GM23338 (cell line): ENCODE results near the gene SAPCD1. TPM values are rescaled to one million over a fixed set of nuclear protein-coding genes. Genes with fewer than 3 reads are reported as not detected.

Source experiments
- ATAC-seq: fragments of 200-7000 bp; cut with Tn5 transposase; 3 replicates; pipeline ENCODE4 v1.9.1; 2020
- DNase-seq: peaks from one replicate; pipeline ENCODE4 v3.0.0-alpha.2; 2015; ENCODE audit warnings: low spot score
- H2AFZ ChIP-seq: fragments of 200-600 bp; sonication (generic); 2 replicates; pipeline ENCODE4 v1.8.0; 2016; ENCODE audit warnings: antibody characterized with exemption, mild to moderate bottlenecking, moderate library complexity
- H3F3A ChIP-seq: fragments of 200-600 bp; sonication (generic); replicated peaks from 2 replicates; pipeline ENCODE4 v1.8.0; 2017; ENCODE audit warnings: antibody characterized with exemption, mixed run types, low read depth
- H3K27ac ChIP-seq: fragments of 200-600 bp; sonication (generic); 2 replicates; pipeline ENCODE4 v1.6.1; 2016; ENCODE audit warnings: low read depth
- H3K27me3 ChIP-seq: fragments of 200-600 bp; sonication (generic); 2 replicates; pipeline ENCODE4 v1.8.0; 2016; ENCODE audit warnings: mild to moderate bottlenecking, mixed run types, moderate library complexity; ENCODE audit not compliant: insufficient read depth
- H3K36me3 ChIP-seq: fragments of 200-600 bp; sonication (generic); 2 replicates; pipeline ENCODE4 v1.8.0; 2016; ENCODE audit warnings: mild to moderate bottlenecking; ENCODE audit not compliant: insufficient read depth
- H3K4me1 ChIP-seq: fragments of 200-600 bp; sonication (generic); 2 replicates; pipeline ENCODE4 v1.8.0; 2016; ENCODE audit warnings: mild to moderate bottlenecking, moderate library complexity; ENCODE audit not compliant: insufficient read depth
- H3K4me2 ChIP-seq: fragments of 200-600 bp; sonication (generic); 2 replicates; pipeline ENCODE4 v1.7.1; 2017; ENCODE audit warnings: mixed run types
- H3K4me3 ChIP-seq: fragments of 200-600 bp; sonication (generic); 2 replicates; pipeline ENCODE4 v1.6.1; 2016; ENCODE audit warnings: mixed run types
- H3K79me2 ChIP-seq: fragments of 200-600 bp; sonication (generic); replicated peaks from 2 replicates; pipeline ENCODE4 v1.8.0; 2017; ENCODE audit warnings: mild to moderate bottlenecking; ENCODE audit not compliant: insufficient read depth
- H3K9me2 ChIP-seq: fragments of 200-600 bp; sonication (generic); 2 replicates; pipeline ENCODE4 v1.8.0; 2017; ENCODE audit not compliant: insufficient read depth
- H4K20me1 ChIP-seq: fragments of 200-600 bp; sonication (generic); replicated peaks from 2 replicates; pipeline ENCODE4 v1.8.0; 2017; ENCODE audit warnings: mild to moderate bottlenecking; ENCODE audit not compliant: insufficient read depth
- H3K27ac Mint-ChIP-seq: 2 replicates; pipeline ENCODE4 v1.8.0; 2020; ENCODE audit warnings: inconsistent platforms, mild to moderate bottlenecking, moderate library complexity, mixed read lengths
- H3K27me3 Mint-ChIP-seq: 3 replicates; pipeline ENCODE4 v1.8.0; 2022; ENCODE audit warnings: low read depth, mild to moderate bottlenecking, moderate library complexity, mixed read lengths, inconsistent platforms; ENCODE audit not compliant: insufficient read depth, poor library complexity
- H3K36me3 Mint-ChIP-seq: 3 replicates; pipeline ENCODE4 v1.8.0; 2021; ENCODE audit warnings: low read depth, mild to moderate bottlenecking, inconsistent platforms, moderate library complexity, mixed read lengths
- H3K4me1 Mint-ChIP-seq: 3 replicates; pipeline ENCODE4 v1.8.0; 2020; ENCODE audit warnings: mild to moderate bottlenecking, inconsistent platforms, mixed read lengths
- H3K4me3 Mint-ChIP-seq: 3 replicates; pipeline ENCODE4 v1.8.0; 2021; ENCODE audit warnings: moderate library complexity, mild to moderate bottlenecking, inconsistent platforms, mixed read lengths
- H3K9me3 Mint-ChIP-seq: 3 replicates; pipeline ENCODE4 v1.8.0; 2020; ENCODE audit warnings: moderate library complexity, mild to moderate bottlenecking, inconsistent platforms, mixed read lengths
- CREB1 ChIP-seq: fragments of 250-450 bp; sonication (Bioruptor Pico); IDR thresholded peaks from 2 replicates; pipeline ENCODE4 v1.5.0; 2020; ENCODE audit warnings: low read depth, mild to moderate bottlenecking, moderate library complexity
- EZH2 ChIP-seq: fragments of 200-600 bp; sonication (generic); IDR thresholded peaks from one replicate; pipeline ENCODE4 v1.8.0; 2017; ENCODE audit warnings: antibody characterized with exemption, mild to moderate bottlenecking, low read depth; ENCODE audit not compliant: unreplicated experiment
- EZH2phosphoT487 ChIP-seq: fragments of 200-600 bp; sonication (generic); IDR thresholded peaks from one replicate; pipeline ENCODE4 v1.8.1; 2018; ENCODE audit warnings: antibody characterized with exemption; ENCODE audit not compliant: unreplicated experiment
- JUNB ChIP-seq: IDR thresholded peaks from one replicate; pipeline ENCODE4 v1.6.1; 2016; ENCODE audit warnings: antibody characterized with exemption; ENCODE audit not compliant: unreplicated experiment
- NANOG ChIP-seq: IDR thresholded peaks from 2 replicates; pipeline ENCODE4 v1.6.1; 2016; ENCODE audit warnings: antibody characterized with exemption, borderline replicate concordance
- POLR2AphosphoS5 ChIP-seq: IDR thresholded peaks from 2 replicates; pipeline ENCODE4 v1.6.1; 2016; ENCODE audit warnings: antibody characterized with exemption, low read depth
- STAT1 ChIP-seq: IDR thresholded peaks from one replicate; pipeline ENCODE4 v1.6.1; 2016; ENCODE audit warnings: antibody characterized with exemption; ENCODE audit not compliant: unreplicated experiment
- ZNF114 ChIP-seq: fragments of 250-450 bp; sonication (Bioruptor Pico); IDR thresholded peaks from 2 replicates; pipeline ENCODE4 v1.5.0; 2020; ENCODE audit warnings: mild to moderate bottlenecking, moderate library complexity
- ZNF331 ChIP-seq: fragments of 250-450 bp; sonication (Bioruptor Pico); IDR thresholded peaks from 2 replicates; pipeline ENCODE4 v1.5.0; 2020; ENCODE audit warnings: low read depth, mild to moderate bottlenecking, moderate library complexity
- polyA plus RNA-seq: library from polyadenylated mRNA; unstranded; fragments of >200 nt; fragmentation: Nextera tagmentation; extraction: Ambion mirVana; gene quantifications from 2 replicates; pipeline ENCODE4 v1.2.1, GENCODE V29; 2016
- total RNA-seq: library from RNA; depleted of rRNA; stranded (reverse); fragments of >200 nt; shearing (Covaris generic); gene quantifications from 2 replicates; pipeline ENCODE4 v1.2.3, GENCODE V29; 2014
- TF ChIP-seq, protein P1 (sequence below): IDR thresholded peaks from 2 replicates; pipeline ENCODE4 v1.6.1; 2016; ENCODE audit warnings: antibody characterized with exemption
- TF ChIP-seq, protein P2 (sequence below): IDR thresholded peaks from one replicate; pipeline ENCODE4 v1.6.1; 2018; ENCODE audit warnings: antibody characterized with exemption; ENCODE audit not compliant: unreplicated experiment
- TF ChIP-seq, protein P3 (sequence below): fragments of 250-450 bp; sonication (Bioruptor Pico); IDR thresholded peaks from 2 replicates; pipeline ENCODE4 v1.5.0; 2020; ENCODE audit warnings: mild to moderate bottlenecking, moderate library complexity
- TF ChIP-seq, protein P4 (sequence below), 2 experiments: fragments of 200-600 bp in 1 of 2; sonication (generic) in 1 of 2; conservative IDR thresholded peaks; 2 replicates each; pipeline versions ENCODE4 v1.5.1 to v1.6.1; 2016 to 2017; ENCODE audit warnings: antibody characterized with exemption in 2 of 2, low read depth in 2 of 2, mild to moderate bottlenecking in 2 of 2, moderate library complexity in 1 of 2

The SAPCD1 gene
- total and polyA plus RNA-seq, 2 experiments from 2014 or later: 3.9 to 5.0 TPM

DNA sequence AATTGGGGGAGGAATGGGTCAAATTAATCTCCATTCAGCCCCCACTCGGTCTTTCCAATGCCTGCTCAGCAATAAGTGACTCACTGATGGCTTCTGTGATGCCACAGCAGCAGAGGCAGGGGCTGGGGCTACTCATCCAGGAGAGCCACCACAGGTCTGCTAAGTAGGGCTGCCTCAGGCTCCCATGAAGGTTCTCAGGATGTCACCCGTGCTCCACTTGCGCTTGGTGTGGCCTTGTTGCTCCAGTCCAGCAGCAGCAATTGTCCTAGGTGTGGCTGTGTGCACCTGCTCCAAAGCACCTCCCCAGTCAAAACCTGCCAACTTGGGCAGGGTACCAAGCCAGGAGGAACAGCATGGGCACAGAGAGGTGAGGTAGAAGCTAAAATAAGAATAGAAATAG, 40.3 kb upstream of the SAPCD1 start:
- H3K27me3 ChIP-seq: no peaks in the 10 kb centered on the region
- H3K4me1 ChIP-seq: peaks cover 14% of the 10 kb centered on the region
- no peaks in the 10 kb centered on the region for H4K20me1 ChIP-seq
- H3K9me2 ChIP-seq: no peaks in the 10 kb centered on the region
- Mint-ChIP-seq H3K27me3 (peaks cover 20% of the 10 kb centered on the region), H3K9me3 (no peaks in the 10 kb centered on the region; the same call in 2 of the 3 replicates), H3K4me3 (no peak overlapping the region), H3K27ac (no peak overlapping the region), H3K4me1 (peaks cover 20% of the 10 kb centered on the region), H3K36me3 (peaks cover 15% of the 10 kb centered on the region)
- no peak for ATAC-seq
- H2AFZ ChIP-seq: no peak overlapping the region
- H3K79me2 ChIP-seq: no peaks in the 10 kb centered on the region
- no peak overlapping the region for H3K27ac ChIP-seq
- H3F3A ChIP-seq: no peaks in the 10 kb centered on the region
- H3K4me3 ChIP-seq: no peak overlapping the region
- TF ChIP-seq EZH2phosphoT487 (no peak), JUNB (no peak), NANOG (no peak), ZNF331 (no peak), EZH2 (no peak), POLR2AphosphoS5 (no peak), STAT1 (no peak), ZNF114 (no peak), CREB1 (CRISPR knock-in tag) (no peak)
- TF ChIP-seq, protein P1, sequence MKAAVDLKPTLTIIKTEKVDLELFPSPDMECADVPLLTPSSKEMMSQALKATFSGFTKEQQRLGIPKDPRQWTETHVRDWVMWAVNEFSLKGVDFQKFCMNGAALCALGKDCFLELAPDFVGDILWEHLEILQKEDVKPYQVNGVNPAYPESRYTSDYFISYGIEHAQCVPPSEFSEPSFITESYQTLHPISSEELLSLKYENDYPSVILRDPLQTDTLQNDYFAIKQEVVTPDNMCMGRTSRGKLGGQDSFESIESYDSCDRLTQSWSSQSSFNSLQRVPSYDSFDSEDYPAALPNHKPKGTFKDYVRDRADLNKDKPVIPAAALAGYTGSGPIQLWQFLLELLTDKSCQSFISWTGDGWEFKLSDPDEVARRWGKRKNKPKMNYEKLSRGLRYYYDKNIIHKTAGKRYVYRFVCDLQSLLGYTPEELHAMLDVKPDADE: no peak
- TF ChIP-seq, protein P2, sequence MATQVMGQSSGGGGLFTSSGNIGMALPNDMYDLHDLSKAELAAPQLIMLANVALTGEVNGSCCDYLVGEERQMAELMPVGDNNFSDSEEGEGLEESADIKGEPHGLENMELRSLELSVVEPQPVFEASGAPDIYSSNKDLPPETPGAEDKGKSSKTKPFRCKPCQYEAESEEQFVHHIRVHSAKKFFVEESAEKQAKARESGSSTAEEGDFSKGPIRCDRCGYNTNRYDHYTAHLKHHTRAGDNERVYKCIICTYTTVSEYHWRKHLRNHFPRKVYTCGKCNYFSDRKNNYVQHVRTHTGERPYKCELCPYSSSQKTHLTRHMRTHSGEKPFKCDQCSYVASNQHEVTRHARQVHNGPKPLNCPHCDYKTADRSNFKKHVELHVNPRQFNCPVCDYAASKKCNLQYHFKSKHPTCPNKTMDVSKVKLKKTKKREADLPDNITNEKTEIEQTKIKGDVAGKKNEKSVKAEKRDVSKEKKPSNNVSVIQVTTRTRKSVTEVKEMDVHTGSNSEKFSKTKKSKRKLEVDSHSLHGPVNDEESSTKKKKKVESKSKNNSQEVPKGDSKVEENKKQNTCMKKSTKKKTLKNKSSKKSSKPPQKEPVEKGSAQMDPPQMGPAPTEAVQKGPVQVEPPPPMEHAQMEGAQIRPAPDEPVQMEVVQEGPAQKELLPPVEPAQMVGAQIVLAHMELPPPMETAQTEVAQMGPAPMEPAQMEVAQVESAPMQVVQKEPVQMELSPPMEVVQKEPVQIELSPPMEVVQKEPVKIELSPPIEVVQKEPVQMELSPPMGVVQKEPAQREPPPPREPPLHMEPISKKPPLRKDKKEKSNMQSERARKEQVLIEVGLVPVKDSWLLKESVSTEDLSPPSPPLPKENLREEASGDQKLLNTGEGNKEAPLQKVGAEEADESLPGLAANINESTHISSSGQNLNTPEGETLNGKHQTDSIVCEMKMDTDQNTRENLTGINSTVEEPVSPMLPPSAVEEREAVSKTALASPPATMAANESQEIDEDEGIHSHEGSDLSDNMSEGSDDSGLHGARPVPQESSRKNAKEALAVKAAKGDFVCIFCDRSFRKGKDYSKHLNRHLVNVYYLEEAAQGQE: no peak
- TF ChIP-seq, protein P3, sequence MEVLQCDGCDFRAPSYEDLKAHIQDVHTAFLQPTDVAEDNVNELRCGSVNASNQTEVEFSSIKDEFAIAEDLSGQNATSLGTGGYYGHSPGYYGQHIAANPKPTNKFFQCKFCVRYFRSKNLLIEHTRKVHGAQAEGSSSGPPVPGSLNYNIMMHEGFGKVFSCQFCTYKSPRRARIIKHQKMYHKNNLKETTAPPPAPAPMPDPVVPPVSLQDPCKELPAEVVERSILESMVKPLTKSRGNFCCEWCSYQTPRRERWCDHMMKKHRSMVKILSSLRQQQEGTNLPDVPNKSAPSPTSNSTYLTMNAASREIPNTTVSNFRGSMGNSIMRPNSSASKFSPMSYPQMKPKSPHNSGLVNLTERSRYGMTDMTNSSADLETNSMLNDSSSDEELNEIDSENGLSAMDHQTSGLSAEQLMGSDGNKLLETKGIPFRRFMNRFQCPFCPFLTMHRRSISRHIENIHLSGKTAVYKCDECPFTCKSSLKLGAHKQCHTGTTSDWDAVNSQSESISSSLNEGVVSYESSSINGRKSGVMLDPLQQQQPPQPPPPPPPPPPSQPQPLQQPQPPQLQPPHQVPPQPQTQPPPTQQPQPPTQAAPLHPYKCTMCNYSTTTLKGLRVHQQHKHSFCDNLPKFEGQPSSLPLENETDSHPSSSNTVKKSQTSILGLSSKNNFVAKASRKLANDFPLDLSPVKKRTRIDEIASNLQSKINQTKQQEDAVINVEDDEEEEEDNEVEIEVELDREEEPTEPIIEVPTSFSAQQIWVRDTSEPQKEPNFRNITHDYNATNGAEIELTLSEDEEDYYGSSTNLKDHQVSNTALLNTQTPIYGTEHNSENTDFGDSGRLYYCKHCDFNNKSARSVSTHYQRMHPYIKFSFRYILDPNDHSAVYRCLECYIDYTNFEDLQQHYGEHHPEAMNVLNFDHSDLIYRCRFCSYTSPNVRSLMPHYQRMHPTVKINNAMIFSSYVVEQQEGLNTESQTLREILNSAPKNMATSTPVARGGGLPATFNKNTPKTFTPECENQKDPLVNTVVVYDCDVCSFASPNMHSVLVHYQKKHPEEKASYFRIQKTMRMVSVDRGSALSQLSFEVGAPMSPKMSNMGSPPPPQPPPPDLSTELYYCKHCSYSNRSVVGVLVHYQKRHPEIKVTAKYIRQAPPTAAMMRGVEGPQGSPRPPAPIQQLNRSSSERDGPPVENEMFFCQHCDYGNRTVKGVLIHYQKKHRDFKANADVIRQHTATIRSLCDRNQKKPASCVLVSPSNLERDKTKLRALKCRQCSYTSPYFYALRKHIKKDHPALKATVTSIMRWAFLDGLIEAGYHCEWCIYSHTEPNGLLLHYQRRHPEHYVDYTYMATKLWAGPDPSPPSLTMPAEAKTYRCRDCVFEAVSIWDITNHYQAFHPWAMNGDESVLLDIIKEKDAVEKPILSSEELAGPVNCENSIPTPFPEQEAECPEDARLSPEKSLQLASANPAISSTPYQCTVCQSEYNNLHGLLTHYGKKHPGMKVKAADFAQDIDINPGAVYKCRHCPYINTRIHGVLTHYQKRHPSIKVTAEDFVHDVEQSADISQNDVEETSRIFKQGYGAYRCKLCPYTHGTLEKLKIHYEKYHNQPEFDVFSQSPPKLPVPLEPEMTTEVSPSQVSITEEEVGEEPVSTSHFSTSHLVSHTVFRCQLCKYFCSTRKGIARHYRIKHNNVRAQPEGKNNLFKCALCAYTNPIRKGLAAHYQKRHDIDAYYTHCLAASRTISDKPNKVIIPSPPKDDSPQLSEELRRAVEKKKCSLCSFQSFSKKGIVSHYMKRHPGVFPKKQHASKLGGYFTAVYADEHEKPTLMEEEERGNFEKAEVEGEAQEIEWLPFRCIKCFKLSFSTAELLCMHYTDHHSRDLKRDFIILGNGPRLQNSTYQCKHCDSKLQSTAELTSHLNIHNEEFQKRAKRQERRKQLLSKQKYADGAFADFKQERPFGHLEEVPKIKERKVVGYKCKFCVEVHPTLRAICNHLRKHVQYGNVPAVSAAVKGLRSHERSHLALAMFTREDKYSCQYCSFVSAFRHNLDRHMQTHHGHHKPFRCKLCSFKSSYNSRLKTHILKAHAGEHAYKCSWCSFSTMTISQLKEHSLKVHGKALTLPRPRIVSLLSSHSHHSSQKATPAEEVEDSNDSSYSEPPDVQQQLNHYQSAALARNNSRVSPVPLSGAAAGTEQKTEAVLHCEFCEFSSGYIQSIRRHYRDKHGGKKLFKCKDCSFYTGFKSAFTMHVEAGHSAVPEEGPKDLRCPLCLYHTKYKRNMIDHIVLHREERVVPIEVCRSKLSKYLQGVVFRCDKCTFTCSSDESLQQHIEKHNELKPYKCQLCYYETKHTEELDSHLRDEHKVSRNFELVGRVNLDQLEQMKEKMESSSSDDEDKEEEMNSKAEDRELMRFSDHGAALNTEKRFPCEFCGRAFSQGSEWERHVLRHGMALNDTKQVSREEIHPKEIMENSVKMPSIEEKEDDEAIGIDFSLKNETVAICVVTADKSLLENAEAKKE (CRISPR knock-in tag): no peak
- TF ChIP-seq, protein P4, sequence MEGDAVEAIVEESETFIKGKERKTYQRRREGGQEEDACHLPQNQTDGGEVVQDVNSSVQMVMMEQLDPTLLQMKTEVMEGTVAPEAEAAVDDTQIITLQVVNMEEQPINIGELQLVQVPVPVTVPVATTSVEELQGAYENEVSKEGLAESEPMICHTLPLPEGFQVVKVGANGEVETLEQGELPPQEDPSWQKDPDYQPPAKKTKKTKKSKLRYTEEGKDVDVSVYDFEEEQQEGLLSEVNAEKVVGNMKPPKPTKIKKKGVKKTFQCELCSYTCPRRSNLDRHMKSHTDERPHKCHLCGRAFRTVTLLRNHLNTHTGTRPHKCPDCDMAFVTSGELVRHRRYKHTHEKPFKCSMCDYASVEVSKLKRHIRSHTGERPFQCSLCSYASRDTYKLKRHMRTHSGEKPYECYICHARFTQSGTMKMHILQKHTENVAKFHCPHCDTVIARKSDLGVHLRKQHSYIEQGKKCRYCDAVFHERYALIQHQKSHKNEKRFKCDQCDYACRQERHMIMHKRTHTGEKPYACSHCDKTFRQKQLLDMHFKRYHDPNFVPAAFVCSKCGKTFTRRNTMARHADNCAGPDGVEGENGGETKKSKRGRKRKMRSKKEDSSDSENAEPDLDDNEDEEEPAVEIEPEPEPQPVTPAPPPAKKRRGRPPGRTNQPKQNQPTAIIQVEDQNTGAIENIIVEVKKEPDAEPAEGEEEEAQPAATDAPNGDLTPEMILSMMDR (conservative IDR thresholded peaks at IDR 0.05; ENCODE audit: low read depth in 2 of 2): no peak
- no peak overlapping the region for H3K4me2 ChIP-seq
- DNase-seq: no peak
- no peaks in the 10 kb centered on the region for H3K36me3 ChIP-seq
